ENCODE data around the gene TACC3.

Gene TACC3

GRCh38 chr4:1786544-1787362, 65.4 kb downstream of the TACC3 start:
- no peak overlapping the region for H3K4me3 ChIP-seq (replicated peaks; ENCODE audit: low read depth, low read length)
- no peaks in the 10 kb centered on the region; the same call in 1 of the 2 replicates for H3K27me3 ChIP-seq (replicated peaks; ENCODE audit: control insufficient read depth, insufficient read depth, low read length)
- H3K36me3 ChIP-seq (ENCODE audit: control insufficient read depth, insufficient read depth, low read length): no peaks in the 10 kb centered on the region
- no peak for TF ChIP-seq CTCF (IDR thresholded peaks at IDR 0.05; ENCODE audit: insufficient read depth, low read length, poor library complexity, severe bottlenecking)
- DNase-seq (ENCODE audit: extremely low read depth, insufficient read length): no peak

GRCh38 chr4:1787411-1788077, 66.2 kb downstream of the TACC3 start:
- Histone ChIP-seq H3K4me3 (replicated peaks; ENCODE audit: low read depth, low read length) (no peak overlapping the region), H3K36me3 (ENCODE audit: control insufficient read depth, insufficient read depth, low read length) (no peaks in the 10 kb centered on the region), H3K27me3 (replicated peaks; ENCODE audit: control insufficient read depth, insufficient read depth, low read length) (no peaks in the 10 kb centered on the region; the same call in 1 of the 2 replicates)
- DNase-seq (ENCODE audit: extremely low read depth, insufficient read length): no peak
- no peak for TF ChIP-seq CTCF (IDR thresholded peaks at IDR 0.05; ENCODE audit: insufficient read depth, low read length, poor library complexity, severe bottlenecking)

- Histone ChIP-seq H3K4me3 (replicated peaks; ENCODE audit: low read depth, low read length) (no peak overlapping the region), H3K36me3 (ENCODE audit: control insufficient read depth, insufficient read depth, low read length) (no peaks in the 10 kb centered on the region), H3K27me3 (replicated peaks; ENCODE audit: control insufficient read depth, insufficient read depth, low read length) (no peaks in the 10 kb centered on the region; the same call in 1 of the 2 replicates)
- no peak for DNase-seq (ENCODE audit: extremely low read depth, insufficient read length)
- no peak for TF ChIP-seq CTCF (IDR thresholded peaks at IDR 0.05; ENCODE audit: insufficient read depth, low read length, poor library complexity, severe bottlenecking)
These were observed 67.1 kb downstream of the TACC3 start for GRCh38 chr4:1788254-1788973.

- no peaks in the 10 kb centered on the region for H3K36me3 ChIP-seq (ENCODE audit: control insufficient read depth, insufficient read depth, low read length)
These were observed 68.2 kb downstream of the TACC3 start for GRCh38 chr4:1789552-1789951.

GRCh38 chr4:1790005-1790404, 68.7 kb downstream of the TACC3 start:
- no peak for DNase-seq (ENCODE audit: extremely low read depth, insufficient read length)
- Histone ChIP-seq H3K4me3 (replicated peaks; ENCODE audit: low read depth, low read length) (no peak overlapping the region), H3K27me3 (replicated peaks; ENCODE audit: control insufficient read depth, insufficient read depth, low read length) (no peaks in the 10 kb centered on the region; the same call in 1 of the 2 replicates), H3K36me3 (ENCODE audit: control insufficient read depth, insufficient read depth, low read length) (no peaks in the 10 kb centered on the region)
- TF ChIP-seq CTCF (IDR thresholded peaks at IDR 0.05; ENCODE audit: insufficient read depth, low read length, poor library complexity, severe bottlenecking): no peak

More at GRCh38 chr4:1789552-1789951, 68.2 kb downstream of the TACC3 start:
- TF ChIP-seq CTCF (IDR thresholded peaks at IDR 0.05; ENCODE audit: insufficient read depth, low read length, poor library complexity, severe bottlenecking): no peak
- Histone ChIP-seq H3K27me3 (replicated peaks; ENCODE audit: control insufficient read depth, insufficient read depth, low read length) (no peaks in the 10 kb centered on the region; the same call in 1 of the 2 replicates), H3K4me3 (replicated peaks; ENCODE audit: low read depth, low read length) (no peak overlapping the region)
- DNase-seq (ENCODE audit: extremely low read depth, insufficient read length): no peak

All from GM06990 (cell line).